HCT116 (cell line): Measurements from ENCODE around the gene LRPPRC. TPM values are rescaled to one million over a fixed set of nuclear protein-coding genes. Genes with fewer than 3 reads are reported as not detected.
"Not testable (repeated sequence)": the region's sequence is repeated elsewhere in the genome, so short reads cannot be mapped to it uniquely, and the experiment has no call there.

Experiments used
- ATAC-seq: fragments of 200-7000 bp; cut with Tn5 transposase; 2 replicates; pipeline ENCODE4 v1.9.1; 2020; ENCODE audit warnings: mild to moderate bottlenecking, moderate library complexity
- BruUV-seq: library from RNA; stranded (reverse); fragments of 400-500 nt; replicated peaks from 2 replicates; lab custom pipeline; 2021; lab: Mats Ljungman, UMichigan
- CTCF ChIA-PET: fragments of 300-600 bp; sonication (Branson Sonifier 250); formaldehyde crosslinking; loops from one replicate; lab custom pipeline; 2021; ENCODE audit warnings: antibody characterized with exemption; lab: Charles Lee
- POLR2A ChIA-PET: fragments of 300-600, 350-600 bp; sonication (Branson Sonifier 250); formaldehyde crosslinking; loops from one replicate; lab custom pipeline; 2021; ENCODE audit warnings: antibody characterized with exemption; lab: Charles Lee
- RAD21 ChIA-PET, 2 experiments: fragments of 300-600 bp; sonication (Branson Sonifier 250); formaldehyde crosslinking; loops; one replicate each; lab custom pipeline; 2023; ENCODE audit warnings: low total read pairs in 2 of 2; ENCODE audit not compliant: uncharacterized antibody in 2 of 2, unreplicated experiment in 2 of 2, low non-redundant PET in 1 of 2; lab: Charles Lee
- DNase-seq: peaks from one replicate; pipeline ENCODE4 v3.0.0-alpha.2; 2010; ENCODE audit warnings: low read depth, low spot score
- H2AFZ ChIP-seq: fragments of 200-600 bp; shearing (Covaris generic), sonication (generic); 2 replicates; pipeline ENCODE4 v1.6.1; 2017; ENCODE audit warnings: low read depth, mixed run types, mixed read lengths, antibody characterized with exemption, low read length; ENCODE audit not compliant: poor library complexity, severe bottlenecking
- H3K27ac ChIP-seq: 2 replicates; pipeline ENCODE4 v1.5.1; 2012; ENCODE audit warnings: low read depth, low read length
- H3K27me3 ChIP-seq: fragments of 200-600 bp; sonication (generic); 2 replicates; pipeline ENCODE4 v1.6.1; 2016; ENCODE audit warnings: mixed run types, low read length, mixed read lengths; ENCODE audit not compliant: insufficient read depth
- H3K36me3 ChIP-seq, 2 experiments: fragments of 200-500 bp in 1 of 2; fragments of 200-600 bp in 1 of 2; sonication (Bioruptor generic) in 1 of 2; sonication (generic) in 1 of 2; 2 replicates each; pipeline versions ENCODE4 v1.5.1 to v1.6.1; 2014 to 2016; ENCODE audit warnings: low read length in 2 of 2, inconsistent platforms in 1 of 2, mixed read lengths in 1 of 2, mixed run types in 1 of 2; ENCODE audit not compliant: insufficient read depth in 2 of 2, control insufficient read depth in 1 of 2
- H3K4me1 ChIP-seq, 2 experiments: fragments of 200-600 bp in 1 of 2; sonication (generic) in 1 of 2; 2 replicates each; pipeline versions ENCODE4 v1.5.1 to v1.6.1; 2012 to 2017; ENCODE audit warnings: low read length in 2 of 2, inconsistent platforms in 1 of 2, mild to moderate bottlenecking in 1 of 2, mixed read lengths in 1 of 2, mixed run types in 1 of 2, moderate library complexity in 1 of 2; ENCODE audit not compliant: insufficient read depth in 2 of 2, control insufficient read depth in 1 of 2
- H3K4me2 ChIP-seq: fragments of 200-600 bp; sonication (generic); 2 replicates; pipeline ENCODE4 v1.6.1; 2017; ENCODE audit warnings: mixed run types, low read length, mixed read lengths
- H3K4me3 ChIP-seq, 2 experiments: fragments of 200-600 bp in 1 of 2; sonication (generic) in 1 of 2; replicated peaks in 1 of 2; 2 replicates each; pipeline ENCODE4 v1.5.1; 2011 to 2016; ENCODE audit warnings: low read length in 2 of 2, control low read depth in 1 of 2, low read depth in 1 of 2, mild to moderate bottlenecking in 1 of 2, mixed read lengths in 1 of 2, mixed run types in 1 of 2
- H3K79me2 ChIP-seq: fragments of 200-600 bp; sonication (generic); 2 replicates; pipeline ENCODE4 v1.6.1; 2017; ENCODE audit warnings: mild to moderate bottlenecking, mixed run types, low read length, moderate library complexity, mixed read lengths; ENCODE audit not compliant: insufficient read depth
- H3K9ac ChIP-seq: fragments of 200-600 bp; sonication (generic); 2 replicates; pipeline ENCODE4 v1.6.1; 2016; ENCODE audit warnings: low read length, mixed read lengths
- H3K9me2 ChIP-seq: fragments of 200-600 bp; sonication (generic), shearing (Covaris generic); 2 replicates; pipeline ENCODE4 v1.6.1; 2017; ENCODE audit warnings: mixed run types, mild to moderate bottlenecking, moderate library complexity; ENCODE audit not compliant: insufficient read depth
- H3K9me3 ChIP-seq, 2 experiments: fragments of 200-500 bp in 1 of 2; fragments of 200-600 bp in 1 of 2; sonication (Bioruptor generic) in 1 of 2; sonication (generic) in 1 of 2; 2 replicates each; pipeline ENCODE4 v1.6.1; 2014 to 2017; ENCODE audit warnings: low read length in 2 of 2, mixed read lengths in 2 of 2, inconsistent platforms in 1 of 2, low read depth in 1 of 2, mild to moderate bottlenecking in 1 of 2, mixed run types in 1 of 2, moderate library complexity in 1 of 2; ENCODE audit not compliant: control insufficient read depth in 1 of 2, insufficient read depth in 1 of 2
- H4K20me1 ChIP-seq: fragments of 200-600 bp; sonication (generic), shearing (Covaris generic); 2 replicates; pipeline ENCODE4 v1.6.1; 2017; ENCODE audit warnings: mixed run types, mild to moderate bottlenecking, moderate library complexity; ENCODE audit not compliant: insufficient read depth
- EZH2phosphoT487 ChIP-seq: fragments of 200-600 bp; IDR thresholded peaks from 2 replicates; pipeline ENCODE4 v1.6.1; 2018; ENCODE audit warnings: antibody characterized with exemption, borderline replicate concordance
- REST ChIP-seq: IDR thresholded peaks from 2 replicates; pipeline ENCODE4 v1.6.1; 2012; ENCODE audit warnings: low read depth
- ZFX ChIP-seq: fragments of 450-650 bp; IDR thresholded peaks from 2 replicates; pipeline ENCODE4 v1.6.1; 2017
- intact Hi-C: fragments of 100-400 bp; cut with micrococcal nuclease; formaldehyde crosslinking; loops from 2 replicates; pipeline ENCODE4 v1.10.0; 2022
- total RNA-seq: library from RNA; stranded (reverse); gene quantifications from one replicate; pipeline ENCODE4 v1.2.1, GENCODE V29; 2021; ENCODE audit not compliant: unreplicated experiment

LRPPRC gene
- total RNA-seq, 1 experiment from 2014 or later = 210 TPM

GRCh38 chr2:43924463-43924862, 71.3 kb downstream of the LRPPRC start (continued):
- TF ChIP-seq REST = no peak
- no peak for TF ChIP-seq EZH2phosphoT487
- no peak for TF ChIP-seq ZFX

GRCh38 chr2:43911136-43911790, 84.5 kb downstream of the LRPPRC start:
- DNase-seq, H3K27ac ChIP-seq, BruUV-seq, H3K27me3 ChIP-seq, H3K4me2 ChIP-seq, H2AFZ ChIP-seq, intact Hi-C loops, ATAC-seq, H3K9ac ChIP-seq, CTCF ChIA-PET, POLR2A ChIA-PET, RAD21 ChIA-PET, H3K4me3 ChIP-seq, H3K9me2 ChIP-seq, H3K4me1 ChIP-seq, H3K9me3 ChIP-seq: not testable (repeated sequence)
- peaks cover 13% of the 10 kb centered on the region; the same call in 1 of the 2 replicates for H4K20me1 ChIP-seq
- H3K79me2 ChIP-seq = peaks cover 70% of the 10 kb centered on the region
- peaks cover 43 to 54% of the 10 kb centered on the region in 2 experiments for H3K36me3 ChIP-seq
